Activated T-cell treated with anti-CD3 and anti-CD28 coated beads, Interleukin-2, amount 50 U/mL, for 4 hours (primary cell): ENCODE measurements around the gene G3BP1. TPM values are rescaled to one million over a fixed set of nuclear protein-coding genes. Genes with fewer than 3 reads are reported as not detected.
"Not testable (repeated sequence)": the region's sequence is repeated elsewhere in the genome, so short reads cannot be mapped to it uniquely, and the experiment has no call there.

Source experiments
- ATAC-seq, 2 donors: fragments of 200-7000 bp; cut with Tn5 transposase; one replicate each; pipeline ENCODE4 v1.10.0; 2021
- DNase-seq: peaks from one replicate; pipeline ENCODE4 v3.0.0-alpha.2; 2020
- H3K27me3 Mint-ChIP-seq: one replicate; pipeline ENCODE4 v1.8.0; 2021; ENCODE audit warnings: low read depth, mixed read lengths
- H3K36me3 Mint-ChIP-seq: one replicate; pipeline ENCODE4 v1.8.0; 2022; ENCODE audit warnings: mixed read lengths; ENCODE audit not compliant: insufficient read depth
- H3K4me1 Mint-ChIP-seq: one replicate; pipeline ENCODE4 v1.8.0; 2021; ENCODE audit warnings: low read depth, mixed read lengths
- H3K4me3 Mint-ChIP-seq: one replicate; pipeline ENCODE4 v1.8.0; 2021; ENCODE audit warnings: mild to moderate bottlenecking, moderate library complexity, mixed read lengths
- H3K9me3 Mint-ChIP-seq: one replicate; pipeline ENCODE4 v1.8.0; 2021; ENCODE audit warnings: mixed read lengths
- total RNA-seq, 3 donors: library from RNA; stranded (reverse); gene quantifications; one replicate each; pipeline ENCODE4 v1.2.1, GENCODE V29; 2021

Gene G3BP1
- total RNA-seq, 3 donors from 2014 or later, result 532 to 555 (median 540) TPM

- Mint-ChIP-seq H3K27me3 (no peaks in the 10 kb centered on the region), H3K36me3 (peaks cover 15% of the 10 kb centered on the region)
Observed at GRCh38 chr5:151822141-151822540, 50.4 kb downstream of the G3BP1 start.

GRCh38 chr5:151825445-151825844 is 53.7 kb downstream of the G3BP1 start:
- ATAC-seq, result no peak
- DNase-seq, result no peak
- H3K4me3 Mint-ChIP-seq, result no peak overlapping the region
- no peaks in the 10 kb centered on the region for H3K9me3 Mint-ChIP-seq
- H3K4me1 Mint-ChIP-seq, result peaks cover 6% of the 10 kb centered on the region
- peaks cover 24% of the 10 kb centered on the region for H3K36me3 Mint-ChIP-seq
- H3K27me3 Mint-ChIP-seq, result no peaks in the 10 kb centered on the region

More at GRCh38 chr5:151822141-151822540, 50.4 kb downstream of the G3BP1 start:
- DNase-seq (no peak), ATAC-seq (no peak)
- no peak overlapping the region for H3K4me3 Mint-ChIP-seq
- no peaks in the 10 kb centered on the region for H3K9me3 Mint-ChIP-seq
- H3K4me1 Mint-ChIP-seq, result no peaks in the 10 kb centered on the region

DNA sequence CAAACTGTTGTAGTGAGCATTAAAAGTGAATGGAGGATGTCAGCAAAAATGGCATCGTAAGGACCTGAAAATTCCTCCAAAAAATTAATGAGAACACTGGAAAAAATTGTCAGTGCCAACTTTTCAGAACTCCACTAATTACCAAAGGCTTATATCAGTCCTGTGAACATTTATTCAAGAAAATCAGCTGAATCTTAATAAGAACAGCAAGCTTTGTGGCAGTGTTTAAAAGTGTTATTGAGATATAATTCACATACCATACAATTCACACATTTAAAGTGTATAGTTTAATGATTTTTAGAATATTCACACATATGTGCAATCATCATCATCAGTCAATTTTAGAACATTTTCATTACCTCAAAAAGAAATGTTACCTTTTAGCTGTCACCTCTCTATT is 57.6 kb downstream of the G3BP1 start:
- H3K4me1 Mint-ChIP-seq, result peaks cover 22% of the 10 kb centered on the region
- no peaks in the 10 kb centered on the region for H3K27me3 Mint-ChIP-seq
- peaks cover 23% of the 10 kb centered on the region for H3K9me3 Mint-ChIP-seq
- no peak for DNase-seq
- no peak overlapping the region for H3K4me3 Mint-ChIP-seq
- ATAC-seq, result no peak
- H3K36me3 Mint-ChIP-seq, result peaks cover 33% of the 10 kb centered on the region

- peaks cover 22% of the 10 kb centered on the region for H3K4me1 Mint-ChIP-seq
- peaks cover 46% of the 10 kb centered on the region for H3K9me3 Mint-ChIP-seq
- not testable (repeated sequence) for H3K27me3 Mint-ChIP-seq, H3K4me3 Mint-ChIP-seq, ATAC-seq, DNase-seq
- H3K36me3 Mint-ChIP-seq, result peaks cover 25% of the 10 kb centered on the region
Observed at GRCh38 chr5:151832843-151833242, 61.1 kb downstream of the G3BP1 start.

GRCh38 chr5:151846765-151847164 is 75.0 kb downstream of the G3BP1 start:
- no peaks in the 10 kb centered on the region for H3K36me3 Mint-ChIP-seq
- H3K4me3 Mint-ChIP-seq, result no peak overlapping the region
- H3K4me1 Mint-ChIP-seq, result no peaks in the 10 kb centered on the region
- DNase-seq, result no peak
- no peak for ATAC-seq
- no peaks in the 10 kb centered on the region for H3K9me3 Mint-ChIP-seq
- H3K27me3 Mint-ChIP-seq, result no peaks in the 10 kb centered on the region

GRCh38 chr5:151847871-151848270 is 76.1 kb downstream of the G3BP1 start:
- no peaks in the 10 kb centered on the region for H3K27me3 Mint-ChIP-seq
- ATAC-seq (no peak), DNase-seq (no peak)
- no peaks in the 10 kb centered on the region for H3K36me3 Mint-ChIP-seq
- no peaks in the 10 kb centered on the region for H3K9me3 Mint-ChIP-seq
- no peak overlapping the region for H3K4me3 Mint-ChIP-seq
- H3K4me1 Mint-ChIP-seq, result no peaks in the 10 kb centered on the region

- ATAC-seq (no peak), DNase-seq (no peak)
- Mint-ChIP-seq H3K36me3 (peaks cover 1% of the 10 kb centered on the region), H3K9me3 (no peaks in the 10 kb centered on the region), H3K27me3 (no peaks in the 10 kb centered on the region), H3K4me3 (no peak overlapping the region), H3K4me1 (peaks cover 2% of the 10 kb centered on the region)
Observed at GRCh38 chr5:151855701-151856100, 83.9 kb downstream of the G3BP1 start.

DNA sequence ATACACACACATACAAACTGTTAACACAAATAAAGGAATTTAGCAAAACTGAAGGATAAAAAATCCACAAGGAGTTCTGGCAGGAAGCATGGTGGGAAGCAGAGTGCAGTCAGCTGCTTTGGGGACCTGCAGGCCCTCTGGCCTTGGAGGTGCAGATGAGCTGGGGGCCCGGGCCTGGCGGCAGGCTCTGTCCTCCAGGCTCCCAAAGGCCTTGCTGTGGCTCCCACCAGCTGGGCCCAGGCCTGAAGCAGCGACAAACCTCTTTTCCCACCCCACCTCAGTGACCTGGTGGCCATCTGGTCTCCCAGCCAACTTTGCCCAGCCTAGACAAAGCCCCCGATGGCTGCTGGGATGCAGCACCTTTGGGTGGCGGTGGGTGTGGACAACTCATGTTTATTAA is 85.1 kb downstream of the G3BP1 start:
- Mint-ChIP-seq H3K27me3 (no peaks in the 10 kb centered on the region), H3K4me3 (no peak overlapping the region), H3K9me3 (no peaks in the 10 kb centered on the region), H3K36me3 (peaks cover 1% of the 10 kb centered on the region), H3K4me1 (peaks cover 2% of the 10 kb centered on the region)
- no peak for DNase-seq
- no peak for ATAC-seq

GRCh38 chr5:151860867-151861266 is 89.1 kb downstream of the G3BP1 start:
- H3K36me3 Mint-ChIP-seq, H3K4me1 Mint-ChIP-seq: not testable (repeated sequence)

More at GRCh38 chr5:151860867-151861266, 89.1 kb downstream of the G3BP1 start:
- not testable (repeated sequence) for H3K9me3 Mint-ChIP-seq, H3K4me3 Mint-ChIP-seq, ATAC-seq, DNase-seq, H3K27me3 Mint-ChIP-seq

Other genes starting within 250 kb of the G3BP1 start
- not detected for gene FAT2, start 180.6 kb upstream of the G3BP1 start, total RNA-seq
- 1 to 10 TPM; 2.0 to 2.6 (median 2.3) TPM for gene SPARC, start 85.0 kb upstream of the G3BP1 start, total RNA-seq
- gene ATOX1, start 13.3 kb upstream of the G3BP1 start, total RNA-seq, result 10 to 100 TPM; 89.0 to 94.3 (median 91.7) TPM
- not detected for gene GLRA1, start 152.9 kb downstream of the G3BP1 start, total RNA-seq